NCI-H226 (cell line): ENCODE measurements around the gene THADA.
"Not testable (repeated sequence)": the region's sequence is repeated elsewhere in the genome, so short reads cannot be mapped to it uniquely, and the experiment has no call there.

Source experiments
- DNase-seq: peaks from one replicate; pipeline ENCODE4 v3.0.0-alpha.2; 2015

THADA gene, protein sequence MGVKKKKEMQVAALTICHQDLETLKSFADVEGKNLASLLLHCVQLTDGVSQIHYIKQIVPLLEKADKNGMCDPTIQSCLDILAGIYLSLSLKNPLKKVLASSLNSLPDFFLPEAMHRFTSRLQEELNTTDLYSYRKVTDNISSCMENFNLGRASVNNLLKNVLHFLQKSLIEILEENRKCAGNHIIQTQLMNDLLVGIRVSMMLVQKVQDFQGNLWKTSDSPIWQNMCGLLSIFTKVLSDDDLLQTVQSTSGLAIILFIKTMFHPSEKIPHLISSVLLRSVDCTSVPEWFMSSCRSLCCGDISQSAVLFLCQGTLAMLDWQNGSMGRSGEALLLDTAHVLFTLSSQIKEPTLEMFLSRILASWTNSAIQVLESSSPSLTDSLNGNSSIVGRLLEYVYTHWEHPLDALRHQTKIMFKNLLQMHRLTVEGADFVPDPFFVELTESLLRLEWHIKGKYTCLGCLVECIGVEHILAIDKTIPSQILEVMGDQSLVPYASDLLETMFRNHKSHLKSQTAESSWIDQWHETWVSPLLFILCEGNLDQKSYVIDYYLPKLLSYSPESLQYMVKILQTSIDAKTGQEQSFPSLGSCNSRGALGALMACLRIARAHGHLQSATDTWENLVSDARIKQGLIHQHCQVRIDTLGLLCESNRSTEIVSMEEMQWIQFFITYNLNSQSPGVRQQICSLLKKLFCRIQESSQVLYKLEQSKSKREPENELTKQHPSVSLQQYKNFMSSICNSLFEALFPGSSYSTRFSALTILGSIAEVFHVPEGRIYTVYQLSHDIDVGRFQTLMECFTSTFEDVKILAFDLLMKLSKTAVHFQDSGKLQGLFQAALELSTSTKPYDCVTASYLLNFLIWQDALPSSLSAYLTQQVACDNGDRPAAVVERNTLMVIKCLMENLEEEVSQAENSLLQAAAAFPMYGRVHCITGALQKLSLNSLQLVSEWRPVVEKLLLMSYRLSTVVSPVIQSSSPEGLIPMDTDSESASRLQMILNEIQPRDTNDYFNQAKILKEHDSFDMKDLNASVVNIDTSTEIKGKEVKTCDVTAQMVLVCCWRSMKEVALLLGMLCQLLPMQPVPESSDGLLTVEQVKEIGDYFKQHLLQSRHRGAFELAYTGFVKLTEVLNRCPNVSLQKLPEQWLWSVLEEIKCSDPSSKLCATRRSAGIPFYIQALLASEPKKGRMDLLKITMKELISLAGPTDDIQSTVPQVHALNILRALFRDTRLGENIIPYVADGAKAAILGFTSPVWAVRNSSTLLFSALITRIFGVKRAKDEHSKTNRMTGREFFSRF (N-terminal part only)

DNA sequence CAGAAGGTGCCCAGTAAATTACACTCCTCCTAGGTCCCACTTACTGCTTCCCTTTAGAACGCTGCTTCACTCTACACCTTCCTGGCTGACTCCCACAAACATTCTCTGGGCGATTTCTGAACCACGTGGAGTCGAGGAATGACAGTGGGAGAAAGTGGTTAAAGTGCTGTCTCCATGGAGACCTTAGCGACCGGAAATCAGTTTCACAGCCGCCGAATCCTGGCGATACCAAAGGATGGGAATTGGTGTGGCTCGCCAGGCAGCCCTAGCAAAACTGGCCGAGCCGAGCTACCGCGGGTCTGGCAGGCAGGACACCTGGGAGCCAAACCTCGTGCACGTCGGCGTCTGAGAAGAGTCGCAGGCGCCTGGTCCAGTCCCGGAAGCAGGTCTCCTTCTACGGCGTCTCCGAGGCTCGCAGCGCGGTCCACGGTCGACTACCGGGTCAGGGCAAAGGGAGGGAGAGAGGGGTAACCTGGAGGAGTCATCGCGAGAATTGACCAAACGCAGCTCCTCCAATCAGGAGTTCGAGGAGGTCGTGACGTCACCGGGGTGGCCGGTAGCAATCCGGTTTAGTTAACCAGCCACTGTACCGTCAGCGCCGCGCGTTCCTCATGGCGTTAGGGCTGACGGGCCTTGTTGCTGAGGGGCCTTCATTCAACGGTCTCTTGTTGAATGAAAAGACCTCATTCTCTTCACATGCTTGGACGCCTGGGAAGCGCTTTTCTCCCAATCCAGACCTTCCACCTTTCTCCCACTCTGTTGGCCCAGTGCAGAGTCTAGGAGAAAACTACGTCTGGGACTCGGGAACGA is at the start of gene THADA:
THADA (minus strand) TSS at position 436 of the 810 bp plus-strand sequence. CDS start 3,646 bp downstream, outside the sequence.
- DNase-seq = peak; percentile 99

DNA sequence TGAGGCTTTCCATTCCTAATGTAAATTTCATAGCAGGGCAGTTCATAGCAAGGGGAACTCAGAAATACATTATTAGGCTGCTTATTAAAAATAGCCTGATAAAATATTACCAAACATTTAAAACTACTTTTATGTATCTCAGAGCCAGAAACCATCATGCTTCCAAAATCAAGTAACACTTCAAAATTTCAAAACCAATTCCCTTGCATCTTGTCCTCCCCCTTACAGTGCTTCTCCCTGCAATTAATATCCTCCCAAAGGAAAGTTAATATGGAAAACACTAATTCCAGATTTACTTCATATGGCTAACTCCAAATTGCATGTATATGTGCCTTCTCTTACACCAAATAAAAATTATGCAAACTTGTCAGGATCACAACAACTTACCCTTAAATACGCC is 47.8 kb upstream of the THADA start:
- DNase-seq = no peak

DNA sequence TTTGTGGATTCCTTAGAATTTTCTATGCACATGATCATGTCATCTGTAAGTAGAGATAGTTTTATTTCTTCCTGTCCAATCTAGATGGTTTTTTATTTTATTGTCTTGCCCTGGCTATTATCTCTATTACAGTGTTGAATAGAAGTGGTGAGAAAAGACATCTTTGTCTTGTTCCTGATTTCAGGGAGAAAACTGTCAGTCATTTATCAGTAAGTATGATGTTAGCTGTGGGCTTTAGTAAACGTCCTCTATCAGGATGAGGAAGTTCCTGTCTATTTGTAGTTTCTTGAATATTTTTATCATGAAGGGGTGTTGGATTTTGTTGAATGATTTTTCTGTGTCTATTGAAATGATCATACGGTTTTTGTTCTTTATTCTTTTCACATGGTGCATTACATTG is 46.5 kb upstream of the THADA start:
- no peak for DNase-seq

DNA sequence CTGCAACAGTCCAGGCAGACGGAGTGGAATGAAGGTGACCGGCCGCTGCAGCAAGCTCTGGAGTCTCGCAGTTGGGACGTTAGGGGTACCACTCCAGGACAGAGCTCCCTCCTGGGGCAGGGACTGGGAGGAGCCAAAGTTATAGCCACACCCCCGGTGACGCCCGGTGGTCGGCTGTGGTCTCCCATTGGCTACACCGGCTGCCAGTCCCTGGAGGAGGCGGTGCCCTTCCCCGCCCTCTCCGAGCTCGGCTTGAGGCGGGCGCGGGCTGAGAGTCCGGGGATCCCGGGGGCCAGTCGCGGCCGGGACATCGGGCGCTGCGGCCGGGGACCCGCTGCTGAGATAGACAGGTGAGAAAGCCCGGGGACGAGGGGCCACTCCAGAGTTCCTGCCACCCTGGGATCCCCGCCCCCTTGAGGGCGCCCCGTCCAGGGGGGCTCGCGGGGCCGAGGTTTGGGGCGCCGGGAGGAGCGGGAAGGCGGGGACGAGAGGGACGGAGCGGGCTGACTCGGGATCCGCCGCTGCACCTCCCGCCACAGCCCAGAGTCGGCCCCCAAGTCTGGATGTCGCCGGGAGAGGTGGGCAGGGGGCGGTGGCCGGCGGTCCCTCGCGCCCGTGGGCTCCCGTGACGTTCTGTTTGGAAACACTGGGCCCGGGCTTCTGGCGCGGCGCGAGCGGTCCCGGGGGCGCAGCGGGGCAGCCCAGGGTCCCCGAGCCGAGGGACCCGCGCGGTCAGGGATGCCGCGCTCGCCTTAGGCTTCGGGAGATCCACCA is 41.4 kb upstream of the THADA start, which contains the start of gene PLEKHH2:
PLEKHH2 (plus strand) TSS at position 231 of the 774 bp plus-strand sequence. CDS start 7,414 bp downstream, outside the sequence.
- peak; percentile 71 for DNase-seq

DNA sequence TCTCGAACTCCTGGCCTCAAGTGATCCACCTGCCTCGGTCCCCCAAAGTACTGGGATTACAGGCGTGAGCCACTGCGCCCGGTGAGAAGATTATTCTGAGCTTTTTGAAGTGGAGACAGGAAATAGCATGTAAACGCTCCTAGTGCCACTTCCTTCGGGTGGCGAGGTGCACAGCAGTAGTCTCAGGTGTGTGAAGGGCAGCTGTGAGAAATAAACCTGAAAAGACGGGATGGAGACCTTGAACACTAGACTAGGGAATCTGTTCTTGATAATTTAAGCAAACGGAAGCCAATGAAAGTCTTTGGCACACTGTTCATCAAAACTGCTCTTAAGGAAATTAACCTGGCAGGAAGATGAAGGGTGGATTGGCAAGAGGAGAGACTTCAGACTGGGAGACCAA is 40.8 kb upstream of the THADA start:
- no peak for DNase-seq

DNA sequence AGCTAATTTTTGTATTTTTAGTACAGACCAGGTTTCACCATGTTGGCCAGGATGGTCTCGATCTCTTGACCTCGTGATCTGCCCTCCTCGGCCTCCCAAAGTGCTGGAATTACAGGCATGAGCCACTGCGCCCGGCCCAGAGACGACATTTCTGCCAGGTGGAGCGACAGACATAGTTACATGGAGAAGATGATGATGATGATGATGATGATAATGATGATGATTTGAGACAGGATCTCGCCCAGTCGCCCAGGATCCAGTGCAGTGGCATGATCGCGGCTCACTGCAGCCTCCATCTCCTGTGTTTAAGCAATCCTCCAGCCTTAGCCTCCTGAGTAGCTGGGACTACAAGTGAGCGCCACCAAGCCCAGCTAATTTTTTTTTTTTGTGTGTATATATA is 40.3 kb upstream of the THADA start:
- not testable (repeated sequence) for DNase-seq

DNA sequence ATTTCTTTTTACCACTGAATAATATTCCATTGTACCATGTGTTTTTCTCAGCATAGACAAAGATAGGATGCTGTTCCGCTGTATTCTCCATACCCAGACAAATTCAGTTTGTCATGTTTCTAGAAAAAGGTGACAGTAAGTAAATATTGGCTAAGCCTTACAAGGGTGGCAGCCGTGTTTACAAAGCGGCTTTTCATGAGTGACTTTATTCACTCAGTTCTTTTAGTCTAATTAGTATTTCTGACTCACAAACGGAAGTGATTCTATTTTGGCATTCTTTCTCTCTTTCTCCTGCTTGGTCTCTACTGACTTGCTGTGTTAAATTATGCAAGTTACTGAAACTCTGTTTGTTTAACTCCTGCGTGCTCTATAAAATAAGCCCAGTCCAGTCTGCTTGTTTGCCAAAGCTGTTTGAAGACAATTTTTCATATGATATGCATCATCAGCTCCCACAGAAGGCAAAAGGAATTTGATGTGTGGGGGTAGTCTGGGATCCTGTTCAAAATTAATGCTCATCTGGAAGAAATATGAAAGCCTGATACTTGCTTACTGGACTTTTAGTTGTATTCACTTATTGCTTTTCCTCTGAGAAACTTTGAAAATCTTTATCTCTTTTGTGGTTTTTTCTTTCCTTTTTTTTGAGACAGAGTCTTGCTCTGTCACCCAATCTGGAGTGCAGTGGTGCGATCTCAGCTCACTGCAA is 38.9 kb upstream of the THADA start:
- DNase-seq = peak; percentile 74

DNA sequence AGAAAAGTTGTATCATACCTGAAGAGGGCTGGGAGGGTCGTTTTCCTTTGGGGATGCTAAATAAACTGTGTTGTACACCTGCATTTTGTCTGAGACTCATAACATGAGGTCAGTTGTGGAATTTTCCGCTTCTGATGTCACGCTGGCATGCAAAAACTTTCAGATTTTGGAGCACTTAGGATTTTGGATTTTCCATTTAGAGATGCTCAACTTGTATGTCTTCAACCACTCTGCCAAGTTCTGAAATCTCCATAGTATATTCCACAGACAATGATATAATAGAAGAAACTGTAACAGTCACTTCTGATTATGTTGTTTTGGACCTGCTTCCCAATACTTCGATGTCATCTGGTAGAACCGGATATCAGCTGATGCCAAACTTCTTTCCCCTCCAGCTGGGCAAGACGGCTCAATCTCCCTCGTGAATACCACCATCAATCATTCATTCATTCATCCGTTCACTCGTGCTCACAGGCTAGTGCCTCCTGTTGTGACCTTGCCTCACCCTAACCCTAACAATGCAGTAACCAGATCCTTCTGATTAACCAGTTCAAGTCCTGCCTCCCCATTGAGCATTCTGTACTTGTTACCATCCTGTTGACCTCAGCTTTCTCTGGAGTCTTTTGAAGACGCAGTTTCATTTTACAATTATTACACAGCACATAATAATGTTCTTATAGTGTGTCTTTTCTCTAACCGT is 35.9 kb upstream of the THADA start:
- no peak for DNase-seq

DNA sequence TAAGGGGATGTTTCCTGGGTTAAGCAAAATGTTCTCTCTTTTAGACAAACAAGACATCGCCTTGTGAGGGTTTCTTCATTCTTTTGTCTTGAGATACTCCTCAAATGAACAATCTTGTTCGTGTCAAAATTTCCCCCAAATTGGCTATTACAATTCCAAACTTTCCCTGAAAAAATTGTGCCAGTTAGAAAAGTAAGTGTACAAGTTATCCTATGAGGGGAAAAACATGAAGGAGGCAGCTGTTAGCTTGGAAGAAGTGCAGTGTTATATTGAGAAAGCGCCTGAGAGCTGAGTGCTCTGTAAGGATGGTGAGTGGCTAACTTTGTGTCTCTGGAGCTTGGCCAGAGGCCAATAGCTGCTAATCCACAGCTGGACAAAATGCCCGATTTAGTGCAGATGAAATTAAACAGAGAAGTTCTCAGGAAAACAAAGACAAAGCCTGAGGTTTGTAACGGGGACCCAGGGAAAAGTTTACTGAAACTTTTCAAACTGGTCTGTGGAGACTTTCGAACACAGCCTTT is 27.2 kb upstream of the THADA start:
- no peak for DNase-seq

DNA sequence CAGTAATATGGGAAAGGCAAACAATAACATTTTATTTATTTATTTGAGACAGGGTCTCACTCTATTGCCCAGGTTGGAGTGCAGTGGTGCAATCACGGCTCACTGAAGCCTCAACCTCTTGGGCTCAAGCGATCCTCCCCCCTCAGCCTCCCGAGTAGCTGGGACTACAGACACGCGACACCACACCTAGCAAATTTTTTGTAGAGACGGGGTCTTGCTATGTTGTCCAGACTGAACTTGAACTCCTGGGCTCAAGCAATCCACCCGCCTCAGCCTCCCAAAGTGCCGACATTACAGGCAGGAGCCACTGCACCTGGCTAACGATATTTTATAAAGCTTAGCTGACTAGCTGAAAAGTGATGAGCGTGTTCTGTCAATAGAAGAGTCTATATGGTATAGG is 23.7 kb upstream of the THADA start:
- DNase-seq = no peak

DNA sequence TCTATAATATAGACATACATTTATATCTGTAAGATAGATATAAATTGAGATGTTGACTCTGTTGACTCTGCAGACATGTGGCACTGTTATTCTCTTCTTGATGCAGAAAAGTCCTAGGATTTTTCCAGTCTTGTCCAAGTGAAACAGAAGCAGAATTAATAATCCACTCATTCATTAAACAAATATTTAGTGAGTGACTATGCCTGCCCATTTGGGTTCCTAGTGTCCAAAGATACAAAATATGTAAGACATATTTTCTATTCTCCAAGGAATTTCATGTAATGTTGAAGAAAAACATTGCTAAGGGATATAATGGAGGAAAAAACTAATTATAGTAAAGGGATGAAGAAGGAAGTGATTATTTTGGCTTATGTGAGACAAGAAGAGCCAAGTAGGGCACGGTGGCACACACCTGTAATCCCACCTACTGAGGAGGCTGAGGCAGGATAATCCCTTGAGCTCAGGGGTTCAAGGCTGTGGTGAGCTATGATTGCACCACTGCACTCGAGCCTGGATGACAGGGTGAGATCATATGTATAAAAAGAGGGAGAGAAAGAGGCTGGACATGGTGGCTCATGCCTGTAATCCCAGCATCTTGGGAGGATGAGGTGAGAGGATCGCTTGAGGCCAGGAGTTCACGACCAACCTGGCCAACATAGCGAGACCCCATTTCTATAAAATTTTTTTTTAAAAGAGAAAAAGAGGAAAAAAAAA is 21.3 kb upstream of the THADA start:
- no peak for DNase-seq

DNA sequence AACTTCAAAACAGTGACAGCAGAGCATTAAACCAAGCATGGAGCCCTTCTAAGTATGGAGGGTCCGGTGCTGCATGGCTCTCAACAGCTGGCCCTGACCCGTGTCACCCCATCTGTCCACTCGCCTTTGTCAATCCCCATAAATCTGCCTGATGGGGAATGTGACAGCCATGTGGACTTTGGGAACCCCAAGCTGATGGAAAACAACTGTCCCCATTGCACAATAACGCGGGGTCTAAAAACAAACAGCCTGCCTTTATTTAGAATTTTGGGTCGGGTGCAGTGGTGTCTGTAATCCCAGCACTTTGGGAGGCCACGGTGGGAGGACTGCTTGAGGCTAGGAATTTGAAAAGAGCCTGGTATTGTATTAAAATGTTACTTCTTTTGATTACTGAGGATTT is 17.1 kb upstream of the THADA start:
- no peak for DNase-seq

DNA sequence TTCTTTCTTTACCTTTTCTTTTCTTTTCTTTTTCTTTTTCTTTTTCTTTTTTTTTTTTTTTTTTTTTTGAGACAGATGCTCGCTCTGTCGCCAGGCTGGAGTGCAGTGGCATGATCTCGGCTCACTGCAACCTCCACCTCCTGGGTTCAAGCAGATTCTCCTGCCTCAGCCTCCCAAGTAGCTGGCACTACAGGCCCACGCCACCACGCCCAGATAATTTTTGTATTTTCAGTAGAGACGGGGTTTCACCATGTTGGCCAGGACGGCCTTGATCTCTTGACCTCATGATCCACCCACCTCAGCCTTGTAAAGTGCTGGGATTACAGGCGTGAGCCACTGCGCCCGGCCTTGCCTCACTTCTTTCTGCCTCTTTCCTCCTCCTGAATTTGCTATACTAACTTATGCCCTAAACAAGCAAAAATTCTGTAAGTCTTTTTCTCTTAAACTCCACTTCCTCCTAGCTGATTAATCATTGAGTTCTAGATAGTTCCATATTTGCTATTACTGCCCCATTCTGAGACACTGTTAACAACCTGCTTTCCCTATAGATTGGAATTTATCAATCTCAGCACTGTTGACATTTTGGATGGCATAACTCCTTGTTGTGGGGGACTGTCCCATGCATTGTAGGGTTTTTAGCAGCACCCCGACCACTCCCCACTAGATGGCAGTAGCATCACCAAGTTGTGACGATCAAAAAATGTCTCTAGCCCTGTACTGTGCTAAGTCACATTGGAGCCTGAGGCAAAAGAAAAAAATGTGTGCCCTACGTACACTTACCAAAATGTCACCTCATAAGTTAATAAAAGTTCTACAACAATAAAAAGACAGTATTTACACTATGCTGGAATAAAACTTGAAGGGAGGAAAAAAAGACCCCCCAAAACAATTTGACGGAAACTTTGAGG is 16.4 kb upstream of the THADA start:
- DNase-seq = peak; percentile 38

DNA sequence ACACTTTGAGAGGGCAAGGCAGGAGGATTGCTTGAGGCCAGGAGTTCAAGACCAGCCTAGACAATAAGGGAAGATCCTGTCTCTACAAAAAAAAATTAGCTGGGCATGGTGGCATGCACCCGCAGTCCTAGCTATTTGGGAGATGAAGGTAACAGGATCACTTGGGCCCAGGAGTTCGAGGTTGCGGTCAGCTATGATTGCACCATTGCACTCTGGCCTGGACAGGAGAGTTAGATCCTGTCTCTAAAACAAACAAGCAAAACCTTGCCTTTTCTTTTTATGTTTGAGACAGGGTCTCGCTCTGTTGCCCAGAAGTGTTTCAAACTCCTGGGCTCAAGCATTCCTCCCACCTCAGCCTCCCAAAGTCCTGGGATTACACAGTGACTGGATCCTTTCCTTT is 14.5 kb upstream of the THADA start:
- DNase-seq = no peak

DNA sequence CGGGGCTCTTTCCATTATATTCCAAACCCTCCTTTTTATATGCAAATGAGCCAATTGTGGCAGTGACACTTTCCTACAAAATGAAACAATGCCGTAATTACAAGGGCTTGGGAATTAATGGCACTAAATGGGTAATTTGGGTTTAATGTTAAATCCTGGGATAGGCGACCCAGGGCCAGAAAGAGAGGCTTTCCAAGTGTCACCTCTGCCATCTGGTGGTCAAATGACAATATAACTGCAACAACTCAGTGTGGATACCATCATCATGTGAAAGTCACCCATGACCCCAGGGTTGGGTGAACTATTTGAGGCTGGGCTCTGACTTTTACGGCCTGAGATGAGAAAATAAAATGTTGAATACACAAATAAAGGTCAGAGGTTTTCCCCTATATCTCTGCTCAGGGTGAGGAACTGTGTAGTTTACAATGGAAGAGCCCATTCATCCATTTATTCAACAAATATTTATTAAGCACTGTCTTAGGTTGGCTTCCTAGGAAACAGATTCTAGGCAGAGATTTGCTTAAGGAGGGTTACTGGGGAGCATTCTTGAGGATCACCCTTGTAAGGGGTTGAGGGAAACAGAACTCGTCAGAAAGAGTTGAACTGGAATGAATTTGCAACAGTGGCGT is 13.6 kb upstream of the THADA start:
- peak; percentile 12 for DNase-seq

DNA sequence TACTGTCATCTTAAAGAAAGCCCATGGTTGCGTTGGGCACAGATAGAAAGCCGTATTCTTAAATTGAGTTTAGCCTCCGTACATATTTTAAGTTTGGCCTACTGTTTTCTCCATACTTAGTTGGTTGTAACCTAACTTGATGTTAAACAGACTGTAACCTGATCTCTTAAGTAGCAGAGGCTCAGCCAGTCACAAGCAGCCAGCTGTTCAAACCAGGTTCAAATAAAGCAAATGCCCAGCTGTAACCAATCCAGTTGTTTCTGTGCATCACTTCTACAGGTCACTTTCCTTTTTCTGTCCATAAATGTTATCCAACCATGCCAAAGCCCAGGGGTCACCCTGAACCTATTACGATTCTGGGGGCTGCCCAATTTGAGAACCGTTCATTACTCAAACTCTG is 10.0 kb upstream of the THADA start:
- DNase-seq = no peak

DNA sequence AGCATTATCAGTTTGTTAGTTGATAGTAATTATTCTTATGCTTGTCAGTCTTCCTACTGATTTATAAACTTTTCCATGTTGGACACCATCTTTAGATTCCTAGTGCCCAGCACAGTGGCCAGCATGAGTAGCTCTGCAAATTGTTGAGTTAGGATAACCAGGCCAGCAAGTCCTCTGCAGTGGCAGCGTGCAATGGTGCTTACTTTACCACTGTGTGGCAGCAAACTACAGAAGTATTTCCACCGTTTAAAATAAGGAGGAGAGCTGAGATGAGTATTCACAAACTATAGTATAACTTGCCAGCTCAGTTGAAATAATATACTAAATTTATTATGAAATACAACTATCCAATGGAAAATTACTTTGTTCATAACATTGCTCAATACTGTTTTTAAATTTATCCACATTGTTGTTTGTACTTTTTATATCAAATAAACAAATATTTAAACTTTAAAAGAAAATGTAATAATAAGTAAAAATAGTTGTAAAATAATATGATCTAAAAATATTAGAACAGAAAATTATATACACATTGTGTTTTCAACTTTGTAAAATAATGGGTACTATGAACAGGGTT is 9.3 kb upstream of the THADA start:
- DNase-seq = peak; percentile 50
